Body of pancreas (tissue), 4 donors: ENCODE measurements around the gene SLC25A31. TPM values are rescaled to one million over a fixed set of nuclear protein-coding genes. Genes with fewer than 3 reads are reported as not detected.

Source experiments
- ATAC-seq: fragments of 150-250 bp; one replicate; pipeline ENCODE4 v1.9.1; 2016
- DNase-seq, 4 donors: peaks; one replicate each; pipeline ENCODE4 v3.0.0-alpha.2; 2019
- H3K27ac ChIP-seq, 4 donors: fragments of 200-600 bp; sonication (generic); 1 replicate in 3 of 4; 2 replicates in 1 of 4; pipeline versions ENCODE4 v1.5.1 to v1.6.1; 2016 to 2019; ENCODE audit warnings: mild to moderate bottlenecking in 1 of 4, mixed read lengths in 1 of 4, moderate library complexity in 1 of 4
- H3K27me3 ChIP-seq, 2 donors: fragments of 200-600 bp; sonication (generic); one replicate each; pipeline ENCODE4 v1.6.0; 2016; ENCODE audit warnings: mild to moderate bottlenecking in 1 of 2
- H3K36me3 ChIP-seq, 2 donors: fragments of 200-600 bp; sonication (generic); replicated peaks in 1 of 2; 2 replicates each; pipeline ENCODE4 v1.5.1; 2016; ENCODE audit warnings: low read depth in 2 of 2; ENCODE audit not compliant: insufficient read depth in 1 of 2
- H3K4me1 ChIP-seq: fragments of 200-600 bp; sonication (generic); one replicate; pipeline ENCODE4 v1.6.0; 2016
- H3K4me3 ChIP-seq, 2 donors: fragments of 200-600 bp; sonication (generic); 1 replicate in 1 of 2; 2 replicates in 1 of 2; pipeline ENCODE4 v1.5.1; 2016 to 2019
- H3K9me3 ChIP-seq, 3 donors: fragments of 200-600 bp; sonication (generic); 1 replicate in 2 of 3; 2 replicates in 1 of 3; pipeline ENCODE4 v1.5.1; 2016
- POLR2A ChIP-seq, 3 donors: fragments of 450-650 bp; IDR thresholded peaks; one replicate each; pipeline ENCODE4 v1.6.1; 2016; ENCODE audit warnings: antibody characterized with exemption in 3 of 3, mild to moderate bottlenecking in 2 of 3
- WGBS, 2 donors: methylation state at CpG; one replicate each; pipeline ENCODE4 v1.1.5; 2017; 5-methylcytosine and 5-hydroxymethylcytosine counted together
- intact Hi-C: fragments of 100-400 bp; cut with DNase I; formaldehyde crosslinking; loops from one replicate; pipeline ENCODE4 v1.15.1; 2023
- total RNA-seq, 2 donors: library from RNA; depleted of rRNA; stranded (reverse); fragments of >200 nt; gene quantifications; one replicate each; pipeline ENCODE4 v1.1.0, GENCODE V29; 2016
- TF ChIP-seq, protein P1 (sequence below), 7 experiments: fragments of 450-650 bp in 4 of 7; fragments of 200-600 bp in 3 of 7; sonication (generic) in 3 of 7; IDR thresholded peaks; one replicate each; pipeline ENCODE4 v1.5.1; 2016 to 2019; ENCODE audit warnings: antibody characterized with exemption in 7 of 7

Gene SLC25A31
- total RNA-seq, result not detected

DNA sequence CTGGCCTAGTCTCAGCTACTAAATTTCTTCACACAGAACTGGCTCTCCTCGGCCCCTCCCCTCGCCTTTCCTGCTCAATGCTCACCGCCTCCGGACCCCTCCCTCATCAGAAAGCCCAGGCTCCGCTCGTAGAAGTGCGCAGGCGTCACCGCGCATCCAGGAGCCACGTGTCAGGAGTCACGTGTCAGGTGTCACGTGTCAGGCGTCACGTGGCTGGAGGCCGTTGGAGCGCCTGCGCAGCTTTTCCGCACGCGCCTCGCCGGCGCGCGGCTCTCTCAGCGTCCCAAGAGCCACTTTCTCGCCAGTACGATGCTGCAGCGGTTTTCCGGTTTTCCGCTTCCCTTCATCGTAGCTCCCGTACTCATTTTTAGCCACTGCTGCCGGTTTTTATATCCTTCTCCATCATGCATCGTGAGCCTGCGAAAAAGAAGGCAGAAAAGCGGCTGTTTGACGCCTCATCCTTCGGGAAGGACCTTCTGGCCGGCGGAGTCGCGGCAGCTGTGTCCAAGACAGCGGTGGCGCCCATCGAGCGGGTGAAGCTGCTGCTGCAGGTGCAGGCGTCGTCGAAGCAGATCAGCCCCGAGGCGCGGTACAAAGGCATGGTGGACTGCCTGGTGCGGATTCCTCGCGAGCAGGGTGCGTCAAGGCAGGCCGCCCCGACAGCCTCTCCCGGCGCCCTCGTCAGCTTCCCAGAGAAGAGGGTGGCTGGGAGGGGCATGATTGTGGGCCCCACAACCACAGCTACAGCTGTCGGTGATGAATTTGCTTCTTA lies at the start of gene SLC25A31:
Gene SLC25A31 (plus strand): TSS at position 259 of the 772 bp plus-strand sequence. CDS start 146 bp downstream, at position 405.
- 88 to 89% methylated on average over 61 to 63 of the region's 64 CpGs for WGBS, 2 donors
- intact Hi-C loops, result loop anchor here (5.0 kb wide), 1 partner anchor 123 kb away; no protein-coding TSS in a partner anchor
- no peak for ATAC-seq

DNA sequence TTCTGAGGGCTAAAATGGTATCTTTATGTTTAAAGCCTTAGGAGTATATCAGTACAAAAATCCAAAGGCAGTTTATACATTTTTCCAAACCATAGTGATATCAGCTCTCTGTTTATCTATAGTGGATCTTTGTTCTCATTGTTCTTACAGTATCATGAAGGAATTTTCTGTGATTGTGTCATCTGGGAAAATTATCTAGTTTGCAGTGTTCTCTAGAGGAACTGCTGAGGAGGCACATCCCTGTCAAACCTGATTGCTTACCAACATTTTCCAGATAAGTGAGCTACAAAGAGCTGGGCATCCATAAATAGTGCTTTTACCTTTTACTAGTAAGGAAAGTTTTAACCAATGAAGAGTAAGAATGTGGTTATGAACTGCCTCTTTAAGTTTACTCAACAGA lies 44.9 kb upstream of the SLC25A31 start:
- intact Hi-C loops, result no loop called here
- Histone ChIP-seq H3K27ac (no peak overlapping the region), H3K9me3 (peaks cover 0 to 4% (median 0%) of the 10 kb centered on the region in 3 donors), H3K36me3 (peaks cover 0 to 2% of the 10 kb centered on the region in 2 donors), H3K4me3 (no peak overlapping the region), H3K4me1 (no peaks in the 10 kb centered on the region), H3K27me3 (no peaks in the 10 kb centered on the region)
- TF ChIP-seq POLR2A (IDR thresholded peaks at IDR 0.05), result no peak
- TF ChIP-seq, protein P1, sequence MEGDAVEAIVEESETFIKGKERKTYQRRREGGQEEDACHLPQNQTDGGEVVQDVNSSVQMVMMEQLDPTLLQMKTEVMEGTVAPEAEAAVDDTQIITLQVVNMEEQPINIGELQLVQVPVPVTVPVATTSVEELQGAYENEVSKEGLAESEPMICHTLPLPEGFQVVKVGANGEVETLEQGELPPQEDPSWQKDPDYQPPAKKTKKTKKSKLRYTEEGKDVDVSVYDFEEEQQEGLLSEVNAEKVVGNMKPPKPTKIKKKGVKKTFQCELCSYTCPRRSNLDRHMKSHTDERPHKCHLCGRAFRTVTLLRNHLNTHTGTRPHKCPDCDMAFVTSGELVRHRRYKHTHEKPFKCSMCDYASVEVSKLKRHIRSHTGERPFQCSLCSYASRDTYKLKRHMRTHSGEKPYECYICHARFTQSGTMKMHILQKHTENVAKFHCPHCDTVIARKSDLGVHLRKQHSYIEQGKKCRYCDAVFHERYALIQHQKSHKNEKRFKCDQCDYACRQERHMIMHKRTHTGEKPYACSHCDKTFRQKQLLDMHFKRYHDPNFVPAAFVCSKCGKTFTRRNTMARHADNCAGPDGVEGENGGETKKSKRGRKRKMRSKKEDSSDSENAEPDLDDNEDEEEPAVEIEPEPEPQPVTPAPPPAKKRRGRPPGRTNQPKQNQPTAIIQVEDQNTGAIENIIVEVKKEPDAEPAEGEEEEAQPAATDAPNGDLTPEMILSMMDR (IDR thresholded peaks at IDR 0.05), result no peak
- ATAC-seq (no peak), DNase-seq (no peak)

More for the DNA sequence above, at the start of gene SLC25A31:
- H3K9me3 ChIP-seq, result no peaks in the 10 kb centered on the region
- no peaks in the 10 kb centered on the region for H3K4me1 ChIP-seq
- no peak for TF ChIP-seq POLR2A (IDR thresholded peaks at IDR 0.05)
- TF ChIP-seq, protein P1 (IDR thresholded peaks at IDR 0.05), result no peak
- no peak within 1 kb of the TSS for H3K4me3 ChIP-seq
- H3K36me3 ChIP-seq, result no peaks in the 10 kb centered on the region
- H3K27ac ChIP-seq, result no peak within 1 kb of the TSS
- DNase-seq, result no peak
- no peaks in the 10 kb centered on the region for H3K27me3 ChIP-seq

DNA sequence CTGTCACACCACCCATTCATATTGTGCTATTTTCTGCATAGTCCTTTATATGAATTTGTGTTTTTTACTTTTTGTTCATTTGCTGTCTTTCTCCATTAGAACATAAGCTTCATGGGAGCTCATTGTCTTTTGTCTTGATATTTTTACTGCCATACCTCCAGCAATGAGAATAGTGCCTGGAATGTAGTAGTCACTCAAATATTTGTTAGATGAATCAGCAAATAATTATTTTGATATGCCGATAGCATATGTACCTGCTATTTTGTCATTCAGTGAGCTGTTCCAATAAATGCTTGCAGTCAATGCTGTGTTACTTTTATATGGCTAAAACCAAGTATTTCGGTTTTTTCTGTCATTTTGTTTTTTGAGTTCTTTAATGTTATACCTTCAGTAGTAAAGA lies 43.5 kb upstream of the SLC25A31 start:
- 72 to 78% methylated on average over 2 of the region's 2 CpGs for WGBS, 2 donors
- no peak for TF ChIP-seq POLR2A (IDR thresholded peaks at IDR 0.05)
- TF ChIP-seq, protein P1 (IDR thresholded peaks at IDR 0.05), result no peak
- H3K36me3 ChIP-seq, result peaks cover 0 to 2% of the 10 kb centered on the region in 2 donors
- peaks cover 0 to 4% (median 0%) of the 10 kb centered on the region in 3 donors for H3K9me3 ChIP-seq
- intact Hi-C loops, result no loop called here
- no peak overlapping the region for H3K27ac ChIP-seq
- H3K4me3 ChIP-seq, result no peak overlapping the region
- H3K27me3 ChIP-seq, result no peaks in the 10 kb centered on the region
- ATAC-seq, result no peak
- H3K4me1 ChIP-seq, result no peaks in the 10 kb centered on the region
- DNase-seq, result no peak

DNA sequence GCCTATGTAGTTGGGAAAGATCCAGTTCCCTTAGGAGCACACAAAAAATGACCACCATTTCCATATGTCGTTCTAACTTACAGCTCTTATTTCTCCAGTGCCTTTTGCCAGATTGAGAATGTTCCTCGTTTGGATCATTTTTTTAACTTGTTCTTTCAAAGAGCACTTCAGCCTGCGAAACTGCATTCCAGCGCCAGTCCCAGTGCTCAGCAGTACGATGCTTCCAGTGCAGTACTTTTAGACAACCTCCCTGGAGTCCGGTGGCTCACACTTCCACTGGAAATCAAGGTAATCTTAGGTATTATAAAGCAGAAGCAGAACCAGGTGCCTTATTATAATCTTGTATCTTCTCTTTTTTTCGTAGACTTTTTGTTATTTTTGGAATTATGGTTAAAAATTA lies 42.6 kb upstream of the SLC25A31 start:
- intact Hi-C loops, result no loop called here
- no peaks in the 10 kb centered on the region for H3K4me1 ChIP-seq
- H3K27ac ChIP-seq, result no peak overlapping the region
- H3K4me3 ChIP-seq, result no peak overlapping the region
- peaks cover 0 to 4% (median 0%) of the 10 kb centered on the region in 3 donors for H3K9me3 ChIP-seq
- no peak for TF ChIP-seq POLR2A (IDR thresholded peaks at IDR 0.05)
- TF ChIP-seq, protein P1 (IDR thresholded peaks at IDR 0.05), result no peak
- ATAC-seq, result no peak
- no peaks in the 10 kb centered on the region for H3K27me3 ChIP-seq
- 84 to 85% methylated on average over 7 of the region's 7 CpGs for WGBS, 2 donors
- DNase-seq, result no peak
- peaks cover 0 to 2% of the 10 kb centered on the region in 2 donors for H3K36me3 ChIP-seq

DNA sequence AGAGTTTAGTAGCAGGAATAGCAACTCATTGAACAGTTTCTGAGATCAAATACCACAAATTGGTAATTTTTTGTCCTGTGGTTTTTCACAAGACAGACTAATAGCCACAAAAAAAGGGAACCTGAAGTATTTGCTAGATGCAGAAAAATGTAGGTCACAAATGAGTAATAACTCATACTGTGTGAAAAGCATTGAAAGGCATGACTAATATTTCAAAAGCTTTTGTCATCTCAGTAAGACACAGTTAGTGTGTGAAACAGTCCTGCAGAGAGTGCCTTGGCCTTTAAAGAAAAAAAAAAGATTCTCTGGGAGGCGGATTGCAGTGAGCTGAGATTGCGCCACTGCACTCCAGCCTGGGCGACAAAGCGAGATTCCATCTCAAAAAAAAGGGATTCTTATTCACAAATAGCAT lies 31.4 kb upstream of the SLC25A31 start:
- 84 to 93% methylated on average over 4 of the region's 4 CpGs for WGBS, 2 donors
- H3K9me3 ChIP-seq, result no peaks in the 10 kb centered on the region
- no peak overlapping the region for H3K4me3 ChIP-seq
- intact Hi-C loops, result no loop called here
- DNase-seq (no peak), ATAC-seq (no peak)
- H3K36me3 ChIP-seq, result no peaks in the 10 kb centered on the region
- no peaks in the 10 kb centered on the region for H3K4me1 ChIP-seq
- H3K27ac ChIP-seq, result no peak overlapping the region
- TF ChIP-seq POLR2A (IDR thresholded peaks at IDR 0.05), result no peak
- TF ChIP-seq, protein P1 (IDR thresholded peaks at IDR 0.05), result no peak
- no peaks in the 10 kb centered on the region for H3K27me3 ChIP-seq
